Measurements from ENCODE around the gene PFKFB3.
A peak's percentile ranks its signal among the peaks of the same experiment; 100 is the strongest.
"Not testable (repeated sequence)": the region's sequence is repeated elsewhere in the genome, so short reads cannot be mapped to it uniquely, and the experiment has no call there.

The PFKFB3 gene

GRCh38 chr10:6179078-6179477, 23.7 kb upstream of the PFKFB3 start:
- DNase-seq = no peak

GRCh38 chr10:6180480-6181110, 22.1 kb upstream of the PFKFB3 start:
- DNase-seq = no peak

- no peak for DNase-seq
These were observed 21.5 kb upstream of the PFKFB3 start for GRCh38 chr10:6181249-6181648.

- DNase-seq = no peak
These were observed 20.2 kb upstream of the PFKFB3 start for GRCh38 chr10:6182454-6183098.

- no peak for DNase-seq
These were observed 17.6 kb upstream of the PFKFB3 start for GRCh38 chr10:6185039-6185716.

- no peak for DNase-seq
These were observed 15.9 kb upstream of the PFKFB3 start for GRCh38 chr10:6186894-6187256.

GRCh38 chr10:6187278-6187677, 15.5 kb upstream of the PFKFB3 start:
- DNase-seq = no peak

- not testable (repeated sequence) for DNase-seq
These were observed 12.7 kb upstream of the PFKFB3 start for GRCh38 chr10:6190033-6190432.

GRCh38 chr10:6191147-6191546, 11.6 kb upstream of the PFKFB3 start:
- no peak for DNase-seq

- DNase-seq = no peak
These were observed 11.2 kb upstream of the PFKFB3 start for GRCh38 chr10:6191569-6191968.

- not testable (repeated sequence) for DNase-seq
These were observed 9.4 kb upstream of the PFKFB3 start for GRCh38 chr10:6193342-6193741.

- no peak for DNase-seq
These were observed 8.4 kb upstream of the PFKFB3 start for GRCh38 chr10:6194311-6194710.

GRCh38 chr10:6195376-6195775, 7.4 kb upstream of the PFKFB3 start:
- no peak for DNase-seq

GRCh38 chr10:6195846-6196245, 6.9 kb upstream of the PFKFB3 start:
- no peak for DNase-seq

GRCh38 chr10:6196524-6196923, 6.2 kb upstream of the PFKFB3 start:
- not testable (repeated sequence) for DNase-seq

GRCh38 chr10:6197321-6197720, 5.4 kb upstream of the PFKFB3 start:
- no peak for DNase-seq

- no peak for DNase-seq
These were observed 4.6 kb upstream of the PFKFB3 start for GRCh38 chr10:6198171-6198570.

- DNase-seq = no peak
These were observed 3.5 kb upstream of the PFKFB3 start for GRCh38 chr10:6199131-6199733.

- DNase-seq = no peak
These were observed 2.3 kb upstream of the PFKFB3 start for GRCh38 chr10:6200440-6200733.

GRCh38 chr10:6200734-6201515, 1.8 kb upstream of the PFKFB3 start:
- peak in 1 of 2 donors; percentile 34 for DNase-seq

GRCh38 chr10:6201516-6201975, 1.2 kb upstream of the PFKFB3 start:
- peak; percentile 77 to 79 for DNase-seq

GRCh38 chr10:6202098-6202683, 541 bp upstream of the PFKFB3 start:
- no peak for DNase-seq

Data from CD4-positive, alpha-beta T cell treated with Interleukin-4 for 1 hour (primary cell).